Eye (tissue), 1 donor: ENCODE measurements around the gene OXTR.

ENCODE experiments used
- DNase-seq: peaks from one replicate; pipeline ENCODE4 v3.0.0-alpha.2; 2015

OXTR gene

GRCh38 chr3:8709801-8710507 lies 59.5 kb downstream of the OXTR start:
- DNase-seq, result no peak

DNA sequence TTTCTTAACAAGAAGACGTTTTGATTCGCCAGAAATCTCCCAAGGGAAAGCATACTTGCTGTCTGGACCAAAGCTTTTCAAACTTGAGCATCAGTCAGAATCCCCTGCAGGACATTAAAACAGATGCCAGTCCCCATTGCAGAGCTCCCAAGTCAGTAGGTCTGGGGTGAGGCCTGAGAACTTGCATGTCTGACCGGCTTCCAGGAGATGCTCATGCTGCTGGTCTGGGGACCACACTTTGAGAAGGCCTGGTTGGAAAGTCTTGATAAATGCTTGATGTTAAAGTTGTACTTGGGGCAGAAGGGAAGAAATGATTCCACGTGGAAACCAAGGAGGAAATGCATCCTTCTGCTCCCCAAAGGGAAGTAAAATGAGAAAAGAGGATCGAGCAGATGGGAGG lies 60.1 kb downstream of the OXTR start:
- DNase-seq, result no peak

DNA sequence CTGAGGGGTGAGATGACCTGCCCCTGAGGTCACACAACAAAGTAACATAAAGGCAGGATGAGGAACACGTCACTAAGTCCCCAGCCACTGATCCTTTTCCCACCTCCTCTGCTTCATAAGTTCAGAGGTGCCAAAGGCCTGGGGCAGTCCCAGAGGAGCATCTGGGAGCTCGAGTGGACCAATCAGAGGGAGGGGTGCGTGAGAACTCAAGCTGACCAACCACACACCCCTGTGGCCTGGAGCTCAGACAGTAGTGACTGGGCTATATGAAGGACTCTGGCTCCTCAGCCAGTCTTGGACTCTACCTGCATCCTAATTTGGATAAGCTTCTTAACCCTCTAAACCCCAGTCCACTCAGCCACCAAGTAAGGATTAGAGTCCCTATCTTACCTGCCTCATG lies 63.8 kb downstream of the OXTR start:
- DNase-seq, result no peak

- no peak for DNase-seq
Measured at GRCh38 chr3:8702560-8702959, 66.9 kb downstream of the OXTR start.
